ENCODE data around the gene CDK18. TPM values are rescaled to one million over a fixed set of nuclear protein-coding genes. Genes with fewer than 3 reads are reported as not detected.

Gene CDK18
- polyA plus RNA-seq, 1 donor from 2014 or later = not detected

- Histone ChIP-seq H3K27me3 (ENCODE audit: insufficient read depth, low read depth, low read length) (peaks cover 66% of the 10 kb centered on the region), H4K20me1 (ENCODE audit: insufficient read depth) (no peaks in the 10 kb centered on the region), H3K9ac (ENCODE audit: low read length) (no peak overlapping the region), H3F3A (ENCODE audit: insufficient read depth, low read length, poor library complexity, severe bottlenecking) (no peaks in the 10 kb centered on the region), H3K4me3 (ENCODE audit: low read length) (no peak overlapping the region), H2AFZ (ENCODE audit: low read depth, low read length) (no peak overlapping the region), H3K36me3 (ENCODE audit: insufficient read depth, low read length) (no peaks in the 10 kb centered on the region), H3K27ac (ENCODE audit: low read length) (no peak overlapping the region), H3K79me2 (replicated peaks; ENCODE audit: insufficient read depth, low read length) (no peaks in the 10 kb centered on the region), H3K9me2 (ENCODE audit: insufficient read depth, low read length) (no peaks in the 10 kb centered on the region), H3K9me3 (ENCODE audit: low read length) (no peaks in the 10 kb centered on the region), H3K4me2 (ENCODE audit: low read length) (no peak overlapping the region)
- TF ChIP-seq POLR2AphosphoS5 (IDR thresholded peaks at IDR 0.05) (no peak), MXI1 (conservative IDR thresholded peaks at IDR 0.05; ENCODE audit: poor library complexity, severe bottlenecking) (no peak), SMC3 (conservative IDR thresholded peaks at IDR 0.05; ENCODE audit: poor library complexity) (no peak), TAF1 (IDR thresholded peaks at IDR 0.05; ENCODE audit: low read depth) (no peak), EP300 (conservative IDR thresholded peaks at IDR 0.05; ENCODE audit: poor library complexity, severe bottlenecking) (no peak), CTCF (IDR thresholded peaks at IDR 0.05; ENCODE audit: poor library complexity, severe bottlenecking) (no peak), RAD21 (conservative IDR thresholded peaks at IDR 0.05) (no peak), EZH2 (IDR thresholded peaks at IDR 0.05; ENCODE audit: borderline replicate concordance, insufficient read depth, low read length, poor library complexity, severe bottlenecking) (no peak), REST (IDR thresholded peaks at IDR 0.05; ENCODE audit: borderline replicate concordance) (no peak)
Measured at GRCh38 chr1:205569411-205570172, 65.1 kb downstream of the CDK18 start.

GRCh38 chr1:205570173-205570501 lies 65.7 kb downstream of the CDK18 start:
- peaks cover 66% of the 10 kb centered on the region for H3K27me3 ChIP-seq (ENCODE audit: insufficient read depth, low read depth, low read length)
- H3K79me2 ChIP-seq (replicated peaks; ENCODE audit: insufficient read depth, low read length) = no peaks in the 10 kb centered on the region
- no peak for TF ChIP-seq MXI1 (conservative IDR thresholded peaks at IDR 0.05; ENCODE audit: poor library complexity, severe bottlenecking)
- TF ChIP-seq SMC3 (conservative IDR thresholded peaks at IDR 0.05; ENCODE audit: poor library complexity) = no peak
- no peak for TF ChIP-seq CTCF (IDR thresholded peaks at IDR 0.05; ENCODE audit: poor library complexity, severe bottlenecking)
- TF ChIP-seq POLR2AphosphoS5 (IDR thresholded peaks at IDR 0.05) = no peak
- no peak for TF ChIP-seq RAD21 (conservative IDR thresholded peaks at IDR 0.05)
- no peak for TF ChIP-seq EP300 (conservative IDR thresholded peaks at IDR 0.05; ENCODE audit: poor library complexity, severe bottlenecking)
- no peak for TF ChIP-seq TAF1 (IDR thresholded peaks at IDR 0.05; ENCODE audit: low read depth)
- no peak for TF ChIP-seq EZH2 (IDR thresholded peaks at IDR 0.05; ENCODE audit: borderline replicate concordance, insufficient read depth, low read length, poor library complexity, severe bottlenecking)
- TF ChIP-seq REST (IDR thresholded peaks at IDR 0.05; ENCODE audit: borderline replicate concordance) = no peak
- H3K27ac ChIP-seq (ENCODE audit: low read length) = no peak overlapping the region
- H4K20me1 ChIP-seq (ENCODE audit: insufficient read depth) = no peaks in the 10 kb centered on the region
- H3K9me2 ChIP-seq (ENCODE audit: insufficient read depth, low read length) = no peaks in the 10 kb centered on the region
- H3K9me3 ChIP-seq (ENCODE audit: low read length) = no peaks in the 10 kb centered on the region
- no peaks in the 10 kb centered on the region for H3F3A ChIP-seq (ENCODE audit: insufficient read depth, low read length, poor library complexity, severe bottlenecking)
- H3K36me3 ChIP-seq (ENCODE audit: insufficient read depth, low read length) = no peaks in the 10 kb centered on the region
- no peak overlapping the region for H3K4me3 ChIP-seq (ENCODE audit: low read length)
- no peak overlapping the region for H2AFZ ChIP-seq (ENCODE audit: low read depth, low read length)
- H3K9ac ChIP-seq (ENCODE audit: low read length) = no peak overlapping the region
- H3K4me2 ChIP-seq (ENCODE audit: low read length) = no peak overlapping the region

All from neural cell (in vitro differentiated cells).